Cardiac septum (tissue), 1 donor: ENCODE data around the gene USP51. TPM values are rescaled to one million over a fixed set of nuclear protein-coding genes. Genes with fewer than 3 reads are reported as not detected.
"Not testable (repeated sequence)": the region's sequence is repeated elsewhere in the genome, so short reads cannot be mapped to it uniquely, and the experiment has no call there.

Experiments
- DNase-seq: peaks from one replicate; pipeline ENCODE4 v3.0.0-alpha.2; 2020; ENCODE audit warnings: low spot score
- intact Hi-C: fragments of 100-400 bp; cut with DNase I; formaldehyde crosslinking; loops from one replicate; pipeline ENCODE4 v1.14.0; 2022
- microRNA-seq: library from miRNA; unstranded; fragments of <30 nt; microRNA quantifications from one replicate; pipeline ENCODE4 v1.2.0, GENCODE V29; 2020
- total RNA-seq: library from RNA; stranded (reverse); fragmentation: NEBNext Ultra II Directional; extraction: Animal tissue kit (Norgen Biotek cat#: 25700); gene quantifications from one replicate; pipeline ENCODE4 v1.2.1, GENCODE V29; 2021
- donor health status: DM: no; HTN: no; CAD: no.

Gene USP51
- total RNA-seq, 1 donor from 2014 or later = 2.1 TPM

GRCh38 chrX:55479956-55480355 is 9.7 kb downstream of the USP51 start:
- DNase-seq = not testable (repeated sequence)

GRCh38 chrX:55465791-55466190 is 23.9 kb downstream of the USP51 start:
- DNase-seq = not testable (repeated sequence)

More at GRCh38 chrX:55479956-55480355, 9.7 kb downstream of the USP51 start:
- intact Hi-C loops = not testable (repeated sequence)

GRCh38 chrX:55465108-55465507 is 24.5 kb downstream of the USP51 start:
- DNase-seq, intact Hi-C loops: not testable (repeated sequence)

More at GRCh38 chrX:55465791-55466190, 23.9 kb downstream of the USP51 start:
- intact Hi-C loops = not testable (repeated sequence)

GRCh38 chrX:55464050-55464449 is 25.6 kb downstream of the USP51 start:
- DNase-seq, intact Hi-C loops: not testable (repeated sequence)

GRCh38 chrX:55459926-55460325 is 29.7 kb downstream of the USP51 start:
- DNase-seq, intact Hi-C loops: not testable (repeated sequence)

- intact Hi-C loops, DNase-seq: not testable (repeated sequence)
Measured at GRCh38 chrX:55459426-55459825, 30.2 kb downstream of the USP51 start.

GRCh38 chrX:55455708-55456107 is 33.9 kb downstream of the USP51 start:
- intact Hi-C loops, DNase-seq: not testable (repeated sequence)

- intact Hi-C loops = no loop called here
- DNase-seq = no peak
Measured at GRCh38 chrX:55452833-55453124, 36.9 kb downstream of the USP51 start.

- intact Hi-C loops = no loop called here
- DNase-seq = peak; percentile 90
Measured at GRCh38 chrX:55451990-55452832, 37.4 kb downstream of the USP51 start, which contains the start of gene MAGEH1. Gene MAGEH1 (plus strand): TSS chrX:55452127. CDS start chrX:55452375, 248 bp downstream.

GRCh38 chrX:55451626-55451989 is 38.0 kb downstream of the USP51 start:
- intact Hi-C loops = no loop called here
- no peak for DNase-seq

GRCh38 chrX:55451141-55451540 is 38.5 kb downstream of the USP51 start:
- intact Hi-C loops = no loop called here

GRCh38 chrX:55450259-55450658 is 39.4 kb downstream of the USP51 start:
- intact Hi-C loops = no loop called here
- DNase-seq = no peak

More at GRCh38 chrX:55451141-55451540, 38.5 kb downstream of the USP51 start:
- DNase-seq = no peak

GRCh38 chrX:55443468-55443867 is 46.2 kb downstream of the USP51 start:
- intact Hi-C loops, DNase-seq: not testable (repeated sequence)

Small RNA genes within 50 kb of the gene (microRNA-seq; reads per million reads assigned to microRNA genes)
- not detected for gene MIR4536-1
- gene MIR4536-2 = not detected

Other genes starting within 250 kb of the USP51 start
- gene PAGE3, start 224.9 kb downstream of the USP51 start, total RNA-seq = not detected
- gene MAGEH1, start 37.7 kb downstream of the USP51 start, total RNA-seq = 11.7 TPM
- gene FOXR2, start 133.6 kb upstream of the USP51 start, total RNA-seq = not detected
- gene RRAGB, start 227.9 kb upstream of the USP51 start, total RNA-seq = 11.9 TPM